Liver (tissue), 9 donors: Measurements from ENCODE around the gene SHF. TPM values are rescaled to one million over a fixed set of nuclear protein-coding genes. Genes with fewer than 3 reads are reported as not detected.

Source experiments
- DNase-seq: peaks from one replicate; pipeline ENCODE4 v3.0.0-alpha.2; 2017; ENCODE audit warnings: low spot score
- H3K27ac ChIP-seq, 2 donors: one replicate each; pipeline ENCODE4 v1.7.0; 2013; ENCODE audit warnings: inconsistent platforms in 2 of 2, low read length in 2 of 2, control low read depth in 1 of 2, low read depth in 1 of 2, mild to moderate bottlenecking in 1 of 2
- H3K27me3 ChIP-seq, 4 donors: one replicate each; pipeline versions ENCODE4 v1.6.1 to v1.7.0; 2013; ENCODE audit warnings: low read length in 3 of 4, inconsistent platforms in 1 of 4, mild to moderate bottlenecking in 1 of 4, moderate library complexity in 1 of 4; ENCODE audit not compliant: control insufficient read depth in 4 of 4, insufficient read depth in 4 of 4
- H3K36me3 ChIP-seq, 4 donors: one replicate each; pipeline versions ENCODE4 v1.6.1 to v1.7.0; 2013; ENCODE audit warnings: low read length in 3 of 4, mild to moderate bottlenecking in 3 of 4, low read depth in 1 of 4, moderate library complexity in 1 of 4; ENCODE audit not compliant: control insufficient read depth in 4 of 4, insufficient read depth in 3 of 4
- H3K4me1 ChIP-seq, 4 donors: one replicate each; pipeline versions ENCODE4 v1.6.1 to v1.7.0; 2013; ENCODE audit warnings: low read length in 3 of 4, mild to moderate bottlenecking in 3 of 4, moderate library complexity in 1 of 4; ENCODE audit not compliant: control insufficient read depth in 4 of 4, insufficient read depth in 4 of 4
- H3K4me3 ChIP-seq, 3 donors: one replicate each; pipeline versions ENCODE4 v1.6.1 to v1.7.0; 2013; ENCODE audit warnings: low read length in 3 of 3, control low read depth in 1 of 3, low read depth in 1 of 3, mild to moderate bottlenecking in 1 of 3
- H3K9ac ChIP-seq, 2 donors: one replicate each; pipeline ENCODE4 v1.7.0; 2013; ENCODE audit warnings: low read length in 2 of 2, mild to moderate bottlenecking in 2 of 2, moderate library complexity in 2 of 2, control low read depth in 1 of 2, low read depth in 1 of 2
- H3K9me3 ChIP-seq, 4 donors: one replicate each; pipeline versions ENCODE4 v1.6.1 to v1.7.0; 2013; ENCODE audit warnings: low read length in 3 of 4; ENCODE audit not compliant: control insufficient read depth in 4 of 4
- EGR1 ChIP-seq, 2 donors: IDR thresholded peaks; 2 replicates each; pipeline ENCODE4 v1.6.1; 2016 to 2018; ENCODE audit warnings: antibody characterized with exemption in 2 of 2, low read depth in 2 of 2
- FOXA2 ChIP-seq: IDR thresholded peaks from 2 replicates; pipeline ENCODE4 v1.6.1; 2016; ENCODE audit warnings: antibody characterized with exemption
- GABPA ChIP-seq, 2 donors: IDR thresholded peaks in 1 of 2; conservative IDR thresholded peaks in 1 of 2; 2 replicates each; pipeline ENCODE4 v1.6.1; 2016; ENCODE audit warnings: antibody characterized with exemption in 2 of 2, mild to moderate bottlenecking in 1 of 2, moderate library complexity in 1 of 2
- HNF4A ChIP-seq, 2 donors: conservative IDR thresholded peaks; 2 replicates each; pipeline ENCODE4 v1.6.1; 2016; ENCODE audit warnings: antibody characterized with exemption in 2 of 2, mild to moderate bottlenecking in 2 of 2
- HNF4G ChIP-seq: IDR thresholded peaks from 2 replicates; pipeline ENCODE4 v1.6.1; 2016; ENCODE audit warnings: antibody characterized with exemption
- NR2F2 ChIP-seq: IDR thresholded peaks from 2 replicates; pipeline ENCODE4 v1.6.1; 2016; ENCODE audit warnings: antibody characterized with exemption
- RAD21 ChIP-seq, 2 donors: IDR thresholded peaks; 2 replicates each; pipeline ENCODE4 v1.6.1; 2016; ENCODE audit warnings: antibody characterized with exemption in 2 of 2, mild to moderate bottlenecking in 2 of 2
- RXRA ChIP-seq, 2 donors: IDR thresholded peaks; 2 replicates each; pipeline ENCODE4 v1.6.1; 2017 to 2018; ENCODE audit warnings: antibody characterized with exemption in 2 of 2, mild to moderate bottlenecking in 1 of 2
- SP1 ChIP-seq: IDR thresholded peaks from 2 replicates; pipeline ENCODE4 v1.6.1; 2018; ENCODE audit warnings: antibody characterized with exemption, mild to moderate bottlenecking
- TAF1 ChIP-seq: conservative IDR thresholded peaks from 2 replicates; pipeline ENCODE4 v1.6.1; 2016; ENCODE audit warnings: antibody characterized with exemption, mild to moderate bottlenecking
- YY1 ChIP-seq: IDR thresholded peaks from 2 replicates; pipeline ENCODE4 v1.6.1; 2016; ENCODE audit warnings: antibody characterized with exemption, mild to moderate bottlenecking
- WGBS: extraction: QIAGEN DNeasy Blood & Tissue Kit; methylation state at CpG from one replicate; pipeline ENCODE4 v1.1.7; 2013; 5-methylcytosine and 5-hydroxymethylcytosine counted together
- polyA plus RNA-seq, 2 donors: library from polyadenylated mRNA; stranded (reverse) in 1 of 2; unstranded in 1 of 2; fragments of 200-250 nt in 1 of 2; fragments of >200 nt in 1 of 2; fragmentation: Nextera tagmentation in 1 of 2; extraction: Ambion mirVana in 1 of 2; gene quantifications; one replicate each; pipeline versions ENCODE4 v1.2.1 to v1.2.3, GENCODE V29; 2013 to 2015
- total RNA-seq, 2 donors: library from RNA; depleted of rRNA; stranded (reverse); fragments of >200 nt; gene quantifications; one replicate each; pipeline ENCODE4 v1.2.3, GENCODE V29; 2014
- TF ChIP-seq, protein P1 (sequence below): fragments of 150-350 bp; IDR thresholded peaks from 2 replicates; pipeline ENCODE4 v1.5.1; 2017; ENCODE audit warnings: improper control_type of control experiment, low read depth, low read length; ENCODE audit not compliant: missing input control
- TF ChIP-seq, protein P2 (sequence below): IDR thresholded peaks from 2 replicates; pipeline ENCODE4 v1.6.1; 2016; ENCODE audit warnings: antibody characterized with exemption
- TF ChIP-seq, protein P3 (sequence below): IDR thresholded peaks from 2 replicates; pipeline ENCODE4 v1.6.1; 2016; ENCODE audit warnings: antibody characterized with exemption, mild to moderate bottlenecking
- TF ChIP-seq, protein P4 (sequence below): IDR thresholded peaks from 2 replicates; pipeline ENCODE4 v1.6.1; 2016; ENCODE audit warnings: antibody characterized with exemption
- donor health status: healthy.
- donor health status: healthy.
- donor health status: healthy.
- donor health status: healthy.
- donor health status: healthy.

SHF gene
- total and polyA plus RNA-seq, 4 donors: 4.7 to 15.7 (median 10.1) TPM

DNA sequence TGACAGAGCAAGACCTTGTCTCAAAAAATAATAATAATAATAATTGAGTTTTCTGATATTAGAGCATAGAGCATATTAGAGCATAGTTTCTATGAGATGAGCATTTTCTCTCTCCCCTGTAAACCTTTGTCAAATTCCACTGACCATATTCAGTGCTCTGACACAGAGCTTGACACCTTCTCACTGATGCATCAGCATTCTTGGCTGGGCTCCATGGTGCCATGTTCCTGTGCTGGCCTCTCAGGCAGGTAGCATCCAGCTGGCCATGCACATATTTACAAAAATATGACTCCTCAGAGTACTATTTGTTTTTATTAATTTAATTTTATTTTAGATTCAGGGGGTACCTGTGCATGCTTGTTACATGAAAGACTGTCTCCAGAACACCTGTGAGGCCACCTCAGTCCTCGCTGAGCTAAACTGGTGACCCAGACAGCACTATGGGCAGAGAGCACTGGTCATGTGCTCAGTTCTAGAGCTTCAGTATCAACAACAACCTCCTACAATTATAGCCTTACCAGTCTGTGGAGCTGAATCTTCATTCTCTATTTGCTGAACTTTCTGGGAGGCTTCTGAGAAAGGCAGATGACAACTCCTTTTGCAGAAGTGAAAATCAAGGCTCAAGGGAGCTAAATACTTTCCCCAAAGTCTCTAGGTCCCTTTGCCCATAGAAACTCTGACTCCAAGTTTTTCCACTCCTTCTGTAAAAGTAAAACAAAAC, 42.6 kb upstream of the SHF start:
- Histone ChIP-seq H3K9ac (no peak overlapping the region), H3K9me3 (peaks cover 0 to 2% (median 0%) of the 10 kb centered on the region in 4 donors), H3K36me3 (no peaks in the 10 kb centered on the region), H3K27me3 (no peaks in the 10 kb centered on the region), H3K4me3 (no peak overlapping the region), H3K4me1 (peaks cover 2 to 9% (median 4%) of the 10 kb centered on the region in 4 donors), H3K27ac (no peak overlapping the region)
- DNase-seq: no peak
- whole genome bisulfite sequencing: 2% methylated on average over 1 of the region's 1 CpG
- TF ChIP-seq, protein P1, sequence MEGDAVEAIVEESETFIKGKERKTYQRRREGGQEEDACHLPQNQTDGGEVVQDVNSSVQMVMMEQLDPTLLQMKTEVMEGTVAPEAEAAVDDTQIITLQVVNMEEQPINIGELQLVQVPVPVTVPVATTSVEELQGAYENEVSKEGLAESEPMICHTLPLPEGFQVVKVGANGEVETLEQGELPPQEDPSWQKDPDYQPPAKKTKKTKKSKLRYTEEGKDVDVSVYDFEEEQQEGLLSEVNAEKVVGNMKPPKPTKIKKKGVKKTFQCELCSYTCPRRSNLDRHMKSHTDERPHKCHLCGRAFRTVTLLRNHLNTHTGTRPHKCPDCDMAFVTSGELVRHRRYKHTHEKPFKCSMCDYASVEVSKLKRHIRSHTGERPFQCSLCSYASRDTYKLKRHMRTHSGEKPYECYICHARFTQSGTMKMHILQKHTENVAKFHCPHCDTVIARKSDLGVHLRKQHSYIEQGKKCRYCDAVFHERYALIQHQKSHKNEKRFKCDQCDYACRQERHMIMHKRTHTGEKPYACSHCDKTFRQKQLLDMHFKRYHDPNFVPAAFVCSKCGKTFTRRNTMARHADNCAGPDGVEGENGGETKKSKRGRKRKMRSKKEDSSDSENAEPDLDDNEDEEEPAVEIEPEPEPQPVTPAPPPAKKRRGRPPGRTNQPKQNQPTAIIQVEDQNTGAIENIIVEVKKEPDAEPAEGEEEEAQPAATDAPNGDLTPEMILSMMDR: no peak
- TF ChIP-seq EGR1 (IDR thresholded peaks at IDR 0.05; ENCODE audit: low read depth in 2 of 2) (no peak), HNF4G (no peak), SP1 (no peak), HNF4A (conservative IDR thresholded peaks at IDR 0.05) (no peak), TAF1 (no peak), YY1 (no peak), GABPA (IDR thresholded peaks at IDR 0.05 in 1 of 2, conservative IDR thresholded peaks at IDR 0.05 in 1 of 2) (no peak), RXRA (IDR thresholded peaks at IDR 0.05) (no peak), RAD21 (IDR thresholded peaks at IDR 0.05) (no peak), NR2F2 (no peak), FOXA2 (no peak)
- TF ChIP-seq, protein P2, sequence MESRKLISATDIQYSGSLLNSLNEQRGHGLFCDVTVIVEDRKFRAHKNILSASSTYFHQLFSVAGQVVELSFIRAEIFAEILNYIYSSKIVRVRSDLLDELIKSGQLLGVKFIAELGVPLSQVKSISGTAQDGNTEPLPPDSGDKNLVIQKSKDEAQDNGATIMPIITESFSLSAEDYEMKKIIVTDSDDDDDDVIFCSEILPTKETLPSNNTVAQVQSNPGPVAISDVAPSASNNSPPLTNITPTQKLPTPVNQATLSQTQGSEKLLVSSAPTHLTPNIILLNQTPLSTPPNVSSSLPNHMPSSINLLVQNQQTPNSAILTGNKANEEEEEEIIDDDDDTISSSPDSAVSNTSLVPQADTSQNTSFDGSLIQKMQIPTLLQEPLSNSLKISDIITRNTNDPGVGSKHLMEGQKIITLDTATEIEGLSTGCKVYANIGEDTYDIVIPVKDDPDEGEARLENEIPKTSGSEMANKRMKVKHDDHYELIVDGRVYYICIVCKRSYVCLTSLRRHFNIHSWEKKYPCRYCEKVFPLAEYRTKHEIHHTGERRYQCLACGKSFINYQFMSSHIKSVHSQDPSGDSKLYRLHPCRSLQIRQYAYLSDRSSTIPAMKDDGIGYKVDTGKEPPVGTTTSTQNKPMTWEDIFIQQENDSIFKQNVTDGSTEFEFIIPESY: no peak
- TF ChIP-seq, protein P3, sequence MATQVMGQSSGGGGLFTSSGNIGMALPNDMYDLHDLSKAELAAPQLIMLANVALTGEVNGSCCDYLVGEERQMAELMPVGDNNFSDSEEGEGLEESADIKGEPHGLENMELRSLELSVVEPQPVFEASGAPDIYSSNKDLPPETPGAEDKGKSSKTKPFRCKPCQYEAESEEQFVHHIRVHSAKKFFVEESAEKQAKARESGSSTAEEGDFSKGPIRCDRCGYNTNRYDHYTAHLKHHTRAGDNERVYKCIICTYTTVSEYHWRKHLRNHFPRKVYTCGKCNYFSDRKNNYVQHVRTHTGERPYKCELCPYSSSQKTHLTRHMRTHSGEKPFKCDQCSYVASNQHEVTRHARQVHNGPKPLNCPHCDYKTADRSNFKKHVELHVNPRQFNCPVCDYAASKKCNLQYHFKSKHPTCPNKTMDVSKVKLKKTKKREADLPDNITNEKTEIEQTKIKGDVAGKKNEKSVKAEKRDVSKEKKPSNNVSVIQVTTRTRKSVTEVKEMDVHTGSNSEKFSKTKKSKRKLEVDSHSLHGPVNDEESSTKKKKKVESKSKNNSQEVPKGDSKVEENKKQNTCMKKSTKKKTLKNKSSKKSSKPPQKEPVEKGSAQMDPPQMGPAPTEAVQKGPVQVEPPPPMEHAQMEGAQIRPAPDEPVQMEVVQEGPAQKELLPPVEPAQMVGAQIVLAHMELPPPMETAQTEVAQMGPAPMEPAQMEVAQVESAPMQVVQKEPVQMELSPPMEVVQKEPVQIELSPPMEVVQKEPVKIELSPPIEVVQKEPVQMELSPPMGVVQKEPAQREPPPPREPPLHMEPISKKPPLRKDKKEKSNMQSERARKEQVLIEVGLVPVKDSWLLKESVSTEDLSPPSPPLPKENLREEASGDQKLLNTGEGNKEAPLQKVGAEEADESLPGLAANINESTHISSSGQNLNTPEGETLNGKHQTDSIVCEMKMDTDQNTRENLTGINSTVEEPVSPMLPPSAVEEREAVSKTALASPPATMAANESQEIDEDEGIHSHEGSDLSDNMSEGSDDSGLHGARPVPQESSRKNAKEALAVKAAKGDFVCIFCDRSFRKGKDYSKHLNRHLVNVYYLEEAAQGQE: no peak
- TF ChIP-seq, protein P4, sequence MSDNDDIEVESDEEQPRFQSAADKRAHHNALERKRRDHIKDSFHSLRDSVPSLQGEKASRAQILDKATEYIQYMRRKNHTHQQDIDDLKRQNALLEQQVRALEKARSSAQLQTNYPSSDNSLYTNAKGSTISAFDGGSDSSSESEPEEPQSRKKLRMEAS: no peak

DNA sequence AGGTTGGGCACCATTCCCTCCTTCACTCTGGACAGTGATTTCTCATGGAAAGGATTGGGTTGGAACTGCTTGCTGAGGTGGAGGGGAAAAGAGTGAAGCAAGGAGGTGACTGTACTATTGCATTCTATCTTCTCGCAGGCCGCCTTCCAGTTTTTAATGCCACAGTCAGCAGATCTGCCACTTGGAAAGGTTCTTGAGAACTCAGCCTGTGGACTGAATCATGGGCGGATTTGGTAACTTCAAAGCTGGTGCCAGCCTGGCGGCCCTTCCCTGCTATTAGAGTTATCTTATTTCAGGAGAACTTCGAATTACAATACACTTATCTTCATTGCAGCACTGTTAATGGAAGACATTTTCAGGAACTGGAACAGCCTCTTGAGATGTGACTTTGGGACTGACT, 41.2 kb upstream of the SHF start:
- no peak for DNase-seq
- Histone ChIP-seq H3K4me3 (no peak overlapping the region), H3K9me3 (no peaks in the 10 kb centered on the region), H3K4me1 (peaks cover 2 to 9% (median 4%) of the 10 kb centered on the region in 4 donors), H3K36me3 (no peaks in the 10 kb centered on the region), H3K9ac (no peak overlapping the region), H3K27me3 (no peaks in the 10 kb centered on the region), H3K27ac (no peak overlapping the region)
- WGBS: 86% methylated on average over 5 of the region's 5 CpGs
- no peak for TF ChIP-seq HNF4A (conservative IDR thresholded peaks at IDR 0.05)
- no peak for TF ChIP-seq EGR1 (IDR thresholded peaks at IDR 0.05; ENCODE audit: low read depth in 2 of 2)
- TF ChIP-seq NR2F2: no peak
